Tibial artery (tissue), 4 donors: ENCODE data around the gene ATP2B2.

ENCODE experiments used
- DNase-seq, 2 donors: peaks; one replicate each; pipeline ENCODE4 v3.0.0-alpha.2; 2019
- H3K27ac ChIP-seq, 2 donors: fragments of 200-600 bp; sonication (generic) in 1 of 2; 1 replicate in 1 of 2; 2 replicates in 1 of 2; pipeline ENCODE4 v1.5.1; 2018 to 2019; ENCODE audit warnings: mild to moderate bottlenecking in 1 of 2
- H3K27me3 ChIP-seq, 2 donors: fragments of 200-600 bp; sonication (generic) in 1 of 2; one replicate each; pipeline versions ENCODE4 v1.5.1 to v1.6.0; 2016 to 2019
- H3K36me3 ChIP-seq, 3 donors: fragments of 200-600 bp; sonication (generic) in 2 of 3; one replicate each; pipeline ENCODE4 v1.5.1; 2016 to 2019; ENCODE audit warnings: mild to moderate bottlenecking in 2 of 3
- H3K4me1 ChIP-seq, 4 donors: fragments of 200-600 bp; sonication (generic) in 2 of 4; 1 replicate in 3 of 4; 2 replicates in 1 of 4; pipeline ENCODE4 v1.5.1; 2016 to 2019
- H3K4me3 ChIP-seq, 2 donors: fragments of 200-600 bp; sonication (generic) in 1 of 2; 1 replicate in 1 of 2; 2 replicates in 1 of 2; pipeline ENCODE4 v1.5.1; 2018 to 2019; ENCODE audit warnings: mild to moderate bottlenecking in 2 of 2
- H3K9me3 ChIP-seq, 3 donors: fragments of 200-600 bp; sonication (generic) in 1 of 3; one replicate each; pipeline ENCODE4 v1.5.1; 2016 to 2019
- CTCF ChIP-seq, 2 experiments: fragments of 200-600 bp in 1 of 2; fragments of 450-650 bp in 1 of 2; IDR thresholded peaks; one replicate each; pipeline ENCODE4 v1.5.1; 2017 to 2019; ENCODE audit warnings: antibody characterized with exemption in 2 of 2, mild to moderate bottlenecking in 1 of 2, moderate library complexity in 1 of 2
- intact Hi-C: fragments of 100-400 bp; cut with DNase I; formaldehyde crosslinking; loops from one replicate; pipeline ENCODE4 v1.15.0; 2023; ENCODE audit warnings: low total_unique reads

Gene ATP2B2

GRCh38 chr3:10416730-10417300 is 88.6 kb downstream of the ATP2B2 start:
- Histone ChIP-seq H3K27me3 (peaks cover 0 to 12% of the 10 kb centered on the region in 2 donors), H3K4me3 (no peak overlapping the region), H3K27ac (no peak overlapping the region), H3K9me3 (no peaks in the 10 kb centered on the region), H3K36me3 (no peaks in the 10 kb centered on the region), H3K4me1 (no peaks in the 10 kb centered on the region)
- DNase-seq = no peak
- intact Hi-C loops = no loop called here
- no peak for TF ChIP-seq CTCF (IDR thresholded peaks at IDR 0.05)

DNA sequence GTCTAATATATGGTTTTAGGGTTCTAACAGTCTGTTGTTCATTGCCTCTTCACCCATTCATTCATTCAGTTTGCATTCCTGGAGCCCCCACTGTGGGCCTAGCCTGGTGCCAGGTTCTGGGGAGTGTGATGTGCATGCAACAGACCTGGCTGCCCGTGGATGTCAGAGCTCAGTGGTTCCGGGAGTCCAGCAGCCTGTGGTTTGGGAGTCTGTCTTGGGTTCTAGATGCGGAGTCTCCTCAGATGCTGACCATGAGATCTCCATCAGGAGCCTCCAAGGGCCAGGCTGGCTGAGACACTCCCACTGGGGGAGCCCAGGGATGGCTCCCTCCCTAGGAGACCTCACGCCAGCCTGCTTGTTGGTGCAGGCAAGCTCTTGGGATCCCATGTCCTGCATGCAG is 92.3 kb downstream of the ATP2B2 start:
- Histone ChIP-seq H3K27ac (no peak overlapping the region), H3K9me3 (no peaks in the 10 kb centered on the region), H3K4me3 (no peak overlapping the region), H3K27me3 (peaks cover 0 to 3% of the 10 kb centered on the region in 2 donors), H3K36me3 (no peaks in the 10 kb centered on the region), H3K4me1 (no peaks in the 10 kb centered on the region)
- DNase-seq = no peak
- no peak for TF ChIP-seq CTCF (IDR thresholded peaks at IDR 0.05)
- intact Hi-C loops = no loop called here

GRCh38 chr3:10411598-10412332 is 93.6 kb downstream of the ATP2B2 start:
- no peaks in the 10 kb centered on the region for H3K27me3 ChIP-seq
- intact Hi-C loops = no loop called here
- TF ChIP-seq CTCF (IDR thresholded peaks at IDR 0.05) = no peak
- H3K36me3 ChIP-seq = no peaks in the 10 kb centered on the region
- H3K4me3 ChIP-seq = no peak overlapping the region
- H3K27ac ChIP-seq = no peak overlapping the region
- DNase-seq = no peak
- no peaks in the 10 kb centered on the region for H3K9me3 ChIP-seq
- no peaks in the 10 kb centered on the region for H3K4me1 ChIP-seq

- H3K9me3 ChIP-seq = no peaks in the 10 kb centered on the region
- H3K27ac ChIP-seq = no peak overlapping the region
- H3K27me3 ChIP-seq = peaks cover 0 to 2% of the 10 kb centered on the region in 2 donors
- no peak overlapping the region for H3K4me3 ChIP-seq
- TF ChIP-seq CTCF (IDR thresholded peaks at IDR 0.05) = no peak
- intact Hi-C loops = no loop called here
- no peak for DNase-seq
- no peaks in the 10 kb centered on the region for H3K4me1 ChIP-seq
- H3K36me3 ChIP-seq = no peaks in the 10 kb centered on the region
Measured at GRCh38 chr3:10410383-10411002, 94.9 kb downstream of the ATP2B2 start.

GRCh38 chr3:10408680-10409079 is 96.7 kb downstream of the ATP2B2 start:
- no peak for TF ChIP-seq CTCF (IDR thresholded peaks at IDR 0.05)

More at GRCh38 chr3:10408680-10409079, 96.7 kb downstream of the ATP2B2 start:
- intact Hi-C loops = no loop called here
- H3K9me3 ChIP-seq = no peaks in the 10 kb centered on the region
- no peak overlapping the region for H3K27ac ChIP-seq
- no peaks in the 10 kb centered on the region for H3K4me1 ChIP-seq
- no peak overlapping the region for H3K4me3 ChIP-seq
- no peaks in the 10 kb centered on the region for H3K36me3 ChIP-seq
- no peak for DNase-seq
- H3K27me3 ChIP-seq = peaks cover 0 to 2% of the 10 kb centered on the region in 2 donors
